Measurements from ENCODE around the gene KRT84. TPM values are rescaled to one million over a fixed set of nuclear protein-coding genes. Genes with fewer than 3 reads are reported as not detected.

Gene KRT84
- total RNA-seq, 2 experiments from 2014 or later = not detected

- no peaks in the 10 kb centered on the region for H3K4me1 ChIP-seq (ENCODE audit: insufficient read depth, low read length, poor library complexity, severe bottlenecking)
- no TSS peak for BruUV-seq (replicated peaks)
- POLR2A ChIA-PET = no interaction called here
Measured at GRCh38 chr12:52407918-52408317, 22.5 kb upstream of the KRT84 start.

DNA sequence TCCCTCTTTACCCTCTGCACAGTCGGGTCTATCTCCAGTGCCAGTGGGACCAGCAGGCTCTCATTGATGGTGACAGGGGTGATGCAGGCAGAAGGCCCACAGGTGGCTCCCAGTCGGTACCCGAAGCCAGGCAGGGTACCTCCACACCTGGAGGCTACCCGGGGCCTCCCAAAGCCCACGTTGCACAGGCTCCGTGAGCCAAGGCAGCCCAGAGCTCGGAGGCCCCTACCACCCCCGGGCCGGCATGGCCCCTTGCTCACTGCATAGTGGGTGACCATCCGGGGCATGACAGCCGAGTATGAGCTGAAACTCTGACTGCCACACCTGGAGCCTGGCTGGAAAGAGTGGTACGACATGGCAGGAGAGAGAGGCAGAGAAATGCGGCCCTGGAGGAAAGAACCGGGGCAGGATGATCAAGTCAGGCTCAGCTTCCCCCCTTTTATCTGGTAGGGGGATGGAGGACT is 20.5 kb upstream of the KRT84 start, which contains the start of gene KRT82:
Gene KRT82 (minus strand): TSS at position 414 of the 464 bp plus-strand sequence. CDS start 58 bp downstream, at position 356.
- Histone ChIP-seq H3K79me2 (ENCODE audit: insufficient read depth, low read depth, low read length) (no peaks in the 10 kb centered on the region), H3K27ac (ENCODE audit: low read depth, low read length, poor library complexity, severe bottlenecking) (no peak within 1 kb of the TSS), H3K36me3 (ENCODE audit: insufficient read depth, low read length) (no peaks in the 10 kb centered on the region), H4K20me1 (ENCODE audit: insufficient read depth, low read length) (no peaks in the 10 kb centered on the region), H3K4me1 (ENCODE audit: insufficient read depth, low read length, poor library complexity, severe bottlenecking) (no peaks in the 10 kb centered on the region), H3K9me3 (ENCODE audit: low read length) (no peaks in the 10 kb centered on the region), H3K9me2 (ENCODE audit: insufficient read depth, low read length) (no peaks in the 10 kb centered on the region), H2AFZ (ENCODE audit: low read length) (no peak within 1 kb of the TSS), H3K4me3 (ENCODE audit: low read depth, low read length, poor library complexity, severe bottlenecking) (no peak within 1 kb of the TSS), H3K4me2 (ENCODE audit: low read length) (no peak within 1 kb of the TSS)
- TF ChIP-seq, protein P1, sequence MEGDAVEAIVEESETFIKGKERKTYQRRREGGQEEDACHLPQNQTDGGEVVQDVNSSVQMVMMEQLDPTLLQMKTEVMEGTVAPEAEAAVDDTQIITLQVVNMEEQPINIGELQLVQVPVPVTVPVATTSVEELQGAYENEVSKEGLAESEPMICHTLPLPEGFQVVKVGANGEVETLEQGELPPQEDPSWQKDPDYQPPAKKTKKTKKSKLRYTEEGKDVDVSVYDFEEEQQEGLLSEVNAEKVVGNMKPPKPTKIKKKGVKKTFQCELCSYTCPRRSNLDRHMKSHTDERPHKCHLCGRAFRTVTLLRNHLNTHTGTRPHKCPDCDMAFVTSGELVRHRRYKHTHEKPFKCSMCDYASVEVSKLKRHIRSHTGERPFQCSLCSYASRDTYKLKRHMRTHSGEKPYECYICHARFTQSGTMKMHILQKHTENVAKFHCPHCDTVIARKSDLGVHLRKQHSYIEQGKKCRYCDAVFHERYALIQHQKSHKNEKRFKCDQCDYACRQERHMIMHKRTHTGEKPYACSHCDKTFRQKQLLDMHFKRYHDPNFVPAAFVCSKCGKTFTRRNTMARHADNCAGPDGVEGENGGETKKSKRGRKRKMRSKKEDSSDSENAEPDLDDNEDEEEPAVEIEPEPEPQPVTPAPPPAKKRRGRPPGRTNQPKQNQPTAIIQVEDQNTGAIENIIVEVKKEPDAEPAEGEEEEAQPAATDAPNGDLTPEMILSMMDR (conservative IDR thresholded peaks at IDR 0.05; ENCODE audit: low read length) = no peak
- no peak for TF ChIP-seq EZH2phosphoT487 (IDR thresholded peaks at IDR 0.05; ENCODE audit: borderline replicate concordance, low read depth, low read length)
- no TSS peak for BruUV-seq (replicated peaks)
- POLR2A ChIA-PET = no interaction called here
- no peak for DNase-seq (ENCODE audit: low spot score)
- CTCF ChIA-PET (ENCODE audit: unreplicated experiment) = no interaction called here
- intact Hi-C loops (cut with micrococcal nuclease; ENCODE audit: unreplicated experiment) = no loop called here

More at GRCh38 chr12:52407918-52408317, 22.5 kb upstream of the KRT84 start:
- no peak overlapping the region for H3K27ac ChIP-seq (ENCODE audit: low read depth, low read length, poor library complexity, severe bottlenecking)
- no peaks in the 10 kb centered on the region for H3K9me2 ChIP-seq (ENCODE audit: insufficient read depth, low read length)
- DNase-seq (ENCODE audit: low spot score) = no peak
- H3K9me3 ChIP-seq (ENCODE audit: low read length) = no peaks in the 10 kb centered on the region
- H3K4me3 ChIP-seq (ENCODE audit: low read depth, low read length, poor library complexity, severe bottlenecking) = no peak overlapping the region
- TF ChIP-seq, protein P1 (conservative IDR thresholded peaks at IDR 0.05; ENCODE audit: low read length) = no peak
- CTCF ChIA-PET (ENCODE audit: unreplicated experiment) = no interaction called here
- H3K36me3 ChIP-seq (ENCODE audit: insufficient read depth, low read length) = no peaks in the 10 kb centered on the region
- H3K79me2 ChIP-seq (ENCODE audit: insufficient read depth, low read depth, low read length) = no peaks in the 10 kb centered on the region
- no peak overlapping the region for H2AFZ ChIP-seq (ENCODE audit: low read length)
- no peak overlapping the region for H3K4me2 ChIP-seq (ENCODE audit: low read length)
- no peaks in the 10 kb centered on the region for H4K20me1 ChIP-seq (ENCODE audit: insufficient read depth, low read length)
- intact Hi-C loops (cut with micrococcal nuclease; ENCODE audit: unreplicated experiment) = no loop called here

- CTCF ChIA-PET (ENCODE audit: unreplicated experiment) = no interaction called here
- intact Hi-C loops (cut with micrococcal nuclease; ENCODE audit: unreplicated experiment) = no loop called here
Measured at GRCh38 chr12:52404951-52405350, 19.5 kb upstream of the KRT84 start.

More at GRCh38 chr12:52404951-52405350, 19.5 kb upstream of the KRT84 start:
- no peaks in the 10 kb centered on the region for H3K4me1 ChIP-seq (ENCODE audit: insufficient read depth, low read length, poor library complexity, severe bottlenecking)
- H3K9me2 ChIP-seq (ENCODE audit: insufficient read depth, low read length) = no peaks in the 10 kb centered on the region
- H3K79me2 ChIP-seq (ENCODE audit: insufficient read depth, low read depth, low read length) = no peaks in the 10 kb centered on the region
- POLR2A ChIA-PET = no interaction called here
- H3K4me2 ChIP-seq (ENCODE audit: low read length) = no peak overlapping the region
- no peak for TF ChIP-seq EZH2phosphoT487 (IDR thresholded peaks at IDR 0.05; ENCODE audit: borderline replicate concordance, low read depth, low read length)
- TF ChIP-seq, protein P1 (conservative IDR thresholded peaks at IDR 0.05; ENCODE audit: low read length) = no peak
- no TSS peak for BruUV-seq (replicated peaks)
- H3K36me3 ChIP-seq (ENCODE audit: insufficient read depth, low read length) = no peaks in the 10 kb centered on the region
- no peak overlapping the region for H3K4me3 ChIP-seq (ENCODE audit: low read depth, low read length, poor library complexity, severe bottlenecking)
- DNase-seq (ENCODE audit: low spot score) = no peak
- H2AFZ ChIP-seq (ENCODE audit: low read length) = no peak overlapping the region
- no peak overlapping the region for H3K27ac ChIP-seq (ENCODE audit: low read depth, low read length, poor library complexity, severe bottlenecking)
- H4K20me1 ChIP-seq (ENCODE audit: insufficient read depth, low read length) = no peaks in the 10 kb centered on the region
- H3K9me3 ChIP-seq (ENCODE audit: low read length) = no peaks in the 10 kb centered on the region
